IMR-90 (cell line): Measurements from ENCODE around the gene ZBED4. TPM values are rescaled to one million over a fixed set of nuclear protein-coding genes. Genes with fewer than 3 reads are reported as not detected.

Source experiments
- ATAC-seq: fragments of 200-7000 bp; cut with Tn5 transposase; 2 replicates; pipeline ENCODE4 v1.9.1; 2020; ENCODE audit warnings: low read depth, mild to moderate bottlenecking, moderate library complexity
- BruUV-seq: library from RNA; stranded (reverse); fragments of 400-500 nt; replicated peaks from 2 replicates; lab custom pipeline; 2021; lab: Mats Ljungman, UMichigan
- CTCF ChIA-PET: fragments of 300-600 bp; formaldehyde crosslinking; extraction: SDS; loops from one replicate; lab custom pipeline; 2021; ENCODE audit warnings: antibody characterized with exemption; lab: Yijun Ruan, JAX
- POLR2A ChIA-PET: fragments of 300-600 bp; sonication (Branson Sonifier 250); formaldehyde crosslinking; loops from one replicate; lab custom pipeline; 2022; ENCODE audit warnings: antibody characterized with exemption; ENCODE audit not compliant: unreplicated experiment; lab: Charles Lee
- DNase-seq: peaks from one replicate; pipeline ENCODE4 v3.0.0; 2013
- H2AFZ ChIP-seq: replicated peaks from 2 replicates; pipeline ENCODE3; 2013; ENCODE audit warnings: low read length, mild to moderate bottlenecking; ENCODE audit not compliant: poor library complexity
- H2AK5ac ChIP-seq: 2 replicates; pipeline ENCODE4 v1.6.1; 2013; ENCODE audit warnings: low read depth, low read length, inconsistent platforms
- H2AK9ac ChIP-seq: replicated peaks from 2 replicates; pipeline ENCODE3; 2013; ENCODE audit warnings: mild to moderate bottlenecking, low read depth, low read length, moderate library complexity; ENCODE audit not compliant: poor library complexity
- H2BK120ac ChIP-seq: 2 replicates; pipeline ENCODE4 v1.6.1; 2013; ENCODE audit warnings: low read depth, low read length, inconsistent platforms
- H2BK15ac ChIP-seq: 3 replicates; pipeline ENCODE4 v1.6.1; 2013; ENCODE audit warnings: low read depth, low read length, inconsistent platforms
- H2BK20ac ChIP-seq: 2 replicates; pipeline ENCODE4 v1.6.1; 2013; ENCODE audit warnings: low read depth, mild to moderate bottlenecking, inconsistent platforms, low read length, moderate library complexity
- H2BK5ac ChIP-seq: 2 replicates; pipeline ENCODE4 v1.6.1; 2013; ENCODE audit warnings: mild to moderate bottlenecking, low read depth, low read length, inconsistent platforms; ENCODE audit not compliant: poor library complexity, severe bottlenecking
- H3K14ac ChIP-seq: replicated peaks from 2 replicates; pipeline ENCODE4 v1.6.1; 2013; ENCODE audit warnings: low read depth, low read length, inconsistent platforms
- H3K18ac ChIP-seq: 2 replicates; pipeline ENCODE4 v1.6.1; 2013; ENCODE audit warnings: low read depth, low read length, control low read depth
- H3K23ac ChIP-seq: 2 replicates; pipeline ENCODE4 v1.6.1; 2013; ENCODE audit warnings: low read depth, low read length, inconsistent platforms
- H3K27ac ChIP-seq: 2 replicates; pipeline ENCODE4 v1.5.1; 2013; ENCODE audit warnings: mild to moderate bottlenecking, control low read depth, low read length; ENCODE audit not compliant: insufficient read depth
- H3K27me3 ChIP-seq: 2 replicates; pipeline ENCODE4 v1.6.1; 2013; ENCODE audit warnings: low read length; ENCODE audit not compliant: control insufficient read depth, insufficient read depth
- H3K36me3 ChIP-seq: 2 replicates; pipeline ENCODE4 v1.6.1; 2013; ENCODE audit warnings: low read length, mixed read lengths; ENCODE audit not compliant: control insufficient read depth, insufficient read depth
- H3K4ac ChIP-seq: 2 replicates; pipeline ENCODE4 v1.6.1; 2013; ENCODE audit warnings: low read depth, low read length, inconsistent platforms
- H3K4me1 ChIP-seq: 2 replicates; pipeline ENCODE4 v1.6.1; 2013; ENCODE audit warnings: low read length, mixed read lengths; ENCODE audit not compliant: control insufficient read depth, insufficient read depth
- H3K4me2 ChIP-seq: 2 replicates; pipeline ENCODE4 v1.6.1; 2013; ENCODE audit warnings: low read depth, mild to moderate bottlenecking, control low read depth, low read length, moderate library complexity
- H3K4me3 ChIP-seq: 2 replicates; pipeline ENCODE4 v1.5.1; 2013; ENCODE audit warnings: low read depth, mild to moderate bottlenecking, control low read depth, low read length, moderate library complexity; ENCODE audit not compliant: insufficient read depth
- H3K56ac ChIP-seq: 2 replicates; pipeline ENCODE4 v1.6.1; 2013; ENCODE audit warnings: low read length, inconsistent platforms; ENCODE audit not compliant: insufficient read depth; ENCODE audit errors: extremely low read depth
- H3K79me1 ChIP-seq, 2 experiments: 2 replicates each; pipeline ENCODE4 v1.6.1; 2013; ENCODE audit warnings: low read length in 2 of 2, inconsistent platforms in 1 of 2, low read depth in 1 of 2
- H3K9ac ChIP-seq: 2 replicates; pipeline ENCODE4 v1.6.1; 2013; ENCODE audit warnings: low read depth, low read length, control low read depth
- H3K9me1 ChIP-seq: 2 replicates; pipeline ENCODE4 v1.6.1; 2013; ENCODE audit warnings: low read length, inconsistent platforms; ENCODE audit not compliant: insufficient read depth
- H3K9me3 ChIP-seq: 2 replicates; pipeline ENCODE4 v1.6.1; 2013; ENCODE audit warnings: low read length; ENCODE audit not compliant: control insufficient read depth, insufficient read depth
- H4K20me1 ChIP-seq: 2 replicates; pipeline ENCODE4 v1.6.1; 2013; ENCODE audit warnings: low read length, inconsistent platforms; ENCODE audit not compliant: insufficient read depth
- H4K5ac ChIP-seq: 2 replicates; pipeline ENCODE4 v1.6.1; 2013; ENCODE audit warnings: mild to moderate bottlenecking, low read depth, low read length, control low read depth
- H4K8ac ChIP-seq, 2 experiments: 2 replicates each; pipeline ENCODE4 v1.6.1; 2013; ENCODE audit warnings: low read depth in 2 of 2, low read length in 2 of 2, control low read depth in 1 of 2, inconsistent platforms in 1 of 2
- H4K91ac ChIP-seq: 2 replicates; pipeline ENCODE4 v1.6.1; 2013; ENCODE audit warnings: low read depth, low read length, inconsistent platforms; ENCODE audit not compliant: insufficient read depth
- CEBPB ChIP-seq: IDR thresholded peaks from 2 replicates; pipeline ENCODE4 v1.6.1; 2012; ENCODE audit warnings: low read depth, low read length, improper control_type of control experiment
- CHD1 ChIP-seq: IDR thresholded peaks from 2 replicates; pipeline ENCODE4 v1.6.1; 2012; ENCODE audit warnings: low read depth, low read length, improper control_type of control experiment
- CTCF ChIP-seq: conservative IDR thresholded peaks from 2 replicates; pipeline ENCODE4 v1.5.1; 2012; ENCODE audit warnings: mild to moderate bottlenecking, low read depth, low read length, improper control_type of control experiment
- ELK1 ChIP-seq: fragments of 150-350 bp; IDR thresholded peaks from 2 replicates; pipeline ENCODE4 v1.6.1; 2016; ENCODE audit warnings: low read depth, mild to moderate bottlenecking, low read length, moderate library complexity, borderline replicate concordance
- FOS ChIP-seq: fragments of 150-350 bp; IDR thresholded peaks from 2 replicates; pipeline ENCODE4 v1.6.1; 2016; ENCODE audit warnings: low read depth, low read length
- MAFK ChIP-seq: IDR thresholded peaks from 2 replicates; pipeline ENCODE4 v1.6.1; 2012; ENCODE audit warnings: low read depth, low read length, improper control_type of control experiment
- MAZ ChIP-seq: IDR thresholded peaks from 2 replicates; pipeline ENCODE4 v1.6.1; 2012; ENCODE audit warnings: low read depth, mild to moderate bottlenecking, low read length, improper control_type of control experiment, moderate library complexity, borderline replicate concordance
- MXI1 ChIP-seq: IDR thresholded peaks from 2 replicates; pipeline ENCODE4 v1.6.1; 2012; ENCODE audit warnings: low read depth, mild to moderate bottlenecking, low read length, moderate library complexity, borderline replicate concordance
- NFE2L2 ChIP-seq: fragments of 150-350 bp; IDR thresholded peaks from 2 replicates; pipeline ENCODE4 v1.6.1; 2016; ENCODE audit warnings: low read depth, mild to moderate bottlenecking, low read length
- POLR2A ChIP-seq: IDR thresholded peaks from 2 replicates; pipeline ENCODE4 v1.6.1; 2012; ENCODE audit warnings: mild to moderate bottlenecking, low read depth, low read length
- RAD21 ChIP-seq: IDR thresholded peaks from 2 replicates; pipeline ENCODE4 v1.6.1; 2012; ENCODE audit warnings: low read length, improper control_type of control experiment
- RCOR1 ChIP-seq: IDR thresholded peaks from 2 replicates; pipeline ENCODE4 v1.6.1; 2012; ENCODE audit warnings: mild to moderate bottlenecking, low read length, improper control_type of control experiment; ENCODE audit not compliant: insufficient replicate concordance
- SMC3 ChIP-seq: fragments of 150-350 bp; IDR thresholded peaks from 2 replicates; pipeline ENCODE4 v1.6.1; 2016; ENCODE audit warnings: low read depth, mild to moderate bottlenecking, antibody characterized with exemption, low read length, moderate library complexity
- USF2 ChIP-seq: fragments of 150-350 bp; IDR thresholded peaks from 2 replicates; pipeline ENCODE4 v1.6.1; 2017; ENCODE audit warnings: mild to moderate bottlenecking, antibody characterized with exemption, low read length, low read depth
- WGBS, 2 experiments: methylation state at CpG; one replicate each; pipeline versions ENCODE4 v1.1.5 to v1.1.7; 2013; ENCODE audit warnings: missing lambda C conversion rate in 2 of 2; ENCODE audit not compliant: insufficient read length in 1 of 2; ENCODE audit errors: extremely low coverage in 2 of 2; 5-methylcytosine and 5-hydroxymethylcytosine counted together
- dilution Hi-C: fragments of 300-500 bp; cut with HindIII; formaldehyde crosslinking; loops from one replicate; pipeline ENCODE4 v1.14.3; 2018; ENCODE audit warnings: low sequenced_read_pairs; ENCODE audit not compliant: unreplicated experiment
- in situ Hi-C: fragments of 300-500 bp; cut with MboI; formaldehyde crosslinking; loops from 3 replicates; pipeline ENCODE4 v1.14.3; 2019; ENCODE audit warnings: low sequenced_read_pairs, inconsistent platforms, mixed read lengths
- intact Hi-C: fragments of 100-400 bp; cut with micrococcal nuclease; formaldehyde crosslinking; loops from 2 replicates; pipeline ENCODE4 v1.10.0; 2022
- polyA plus RNA-seq, 3 experiments: library from polyadenylated mRNA; depleted of rRNA; stranded (reverse); fragments of >200 nt; gene quantifications; 2 replicates each; pipeline ENCODE4 v1.2.3, GENCODE V29; 2012; ENCODE audit warnings: low replicate concordance in 1 of 3
- total RNA-seq: library from RNA; depleted of rRNA; stranded (reverse); fragments of >200 nt; gene quantifications from 2 replicates; pipeline ENCODE4 v1.2.3, GENCODE V29; 2012

ZBED4 gene
- total and polyA plus RNA-seq, 2 of the 4 experiments (the other 2 are of a cell fraction): 9.3 to 10.5 TPM

GRCh38 chr22:49807129-49807528 lies 46.5 kb upstream of the ZBED4 start:
- BruUV-seq: no TSS peak
- no peak overlapping the region for H3K4me2 ChIP-seq
- no peak overlapping the region for H2BK5ac ChIP-seq
- no peak overlapping the region for H4K91ac ChIP-seq
- H3K4me3 ChIP-seq: no peak overlapping the region
- peaks cover 5% of the 10 kb centered on the region for H3K4me1 ChIP-seq
- no peak overlapping the region for H4K5ac ChIP-seq
- 100% methylated on average over 1 of the region's 8 CpGs; no CpG with 5 or more reads in 1 of the 2 experiments for WGBS, 2 experiments
- H3K4ac ChIP-seq: no peak overlapping the region
- no peak overlapping the region for H4K8ac ChIP-seq
- H3K9me3 ChIP-seq: no peaks in the 10 kb centered on the region; the same call in 1 of the 2 replicates
- no peak overlapping the region for H2AK5ac ChIP-seq
- POLR2A ChIA-PET: no interaction called here
- H3K14ac ChIP-seq: no peak overlapping the region
- H3K27ac ChIP-seq: no peak overlapping the region
- no peak overlapping the region for H2AFZ ChIP-seq
- no peak overlapping the region for H3K18ac ChIP-seq
- peaks cover 32% of the 10 kb centered on the region for H3K36me3 ChIP-seq
- dilution Hi-C loops (no loop called here), intact Hi-C loops (no loop called here), in situ Hi-C loops (loop anchor here (25.0 kb wide), 2 partner anchors 105 to 405 kb away; partner anchors contain the start of genes ALG12, CRELD2 and SELENOO)
- TF ChIP-seq CHD1 (no peak), CEBPB (no peak), SMC3 (no peak), RCOR1 (no peak), RAD21 (no peak), NFE2L2 (no peak), USF2 (no peak), MXI1 (no peak), MAFK (no peak), POLR2A (no peak), ELK1 (no peak), MAZ (no peak), CTCF (no peak), FOS (no peak)
- H2BK120ac ChIP-seq: no peak overlapping the region
- no peak overlapping the region for H3K56ac ChIP-seq
- H2BK20ac ChIP-seq: no peak overlapping the region
- no peaks in the 10 kb centered on the region for H3K27me3 ChIP-seq
- H2AK9ac ChIP-seq: no peak overlapping the region
- H4K20me1 ChIP-seq: peaks cover 94% of the 10 kb centered on the region
- H2BK15ac ChIP-seq: no peak overlapping the region
- CTCF ChIA-PET: no interaction called here
- no peak overlapping the region for H3K9ac ChIP-seq
- no peak for DNase-seq
- H3K9me1 ChIP-seq: peaks cover 13% of the 10 kb centered on the region; the same call in 1 of the 2 replicates
- no peak overlapping the region for H3K23ac ChIP-seq
- no peak for ATAC-seq
- H3K79me1 ChIP-seq: peaks cover 8 to 72% of the 10 kb centered on the region in 2 experiments
